A673 (cell line): ENCODE measurements around the gene ZDHHC11.

ENCODE experiments used
- EZH2 ChIP-seq: fragments of 200-600 bp; sonication (generic); IDR thresholded peaks from 2 replicates; pipeline ENCODE4 v1.6.1; 2017; ENCODE audit warnings: borderline replicate concordance, low read depth, mild to moderate bottlenecking, mixed read lengths, antibody characterized with exemption, low read length; ENCODE audit not compliant: poor library complexity, severe bottlenecking
- TF ChIP-seq, protein P1 (sequence below): fragments of 300-800, 200-600 bp; sonication (generic); conservative IDR thresholded peaks from 2 replicates; pipeline ENCODE4 v1.5.1; 2017; ENCODE audit warnings: low read depth, mild to moderate bottlenecking, antibody characterized with exemption, low read length, moderate library complexity, mixed read lengths

GRCh38 chr5:891117-891836 lies 40.5 kb upstream of the ZDHHC11 start:
- no peak for TF ChIP-seq EZH2
- TF ChIP-seq, protein P1, sequence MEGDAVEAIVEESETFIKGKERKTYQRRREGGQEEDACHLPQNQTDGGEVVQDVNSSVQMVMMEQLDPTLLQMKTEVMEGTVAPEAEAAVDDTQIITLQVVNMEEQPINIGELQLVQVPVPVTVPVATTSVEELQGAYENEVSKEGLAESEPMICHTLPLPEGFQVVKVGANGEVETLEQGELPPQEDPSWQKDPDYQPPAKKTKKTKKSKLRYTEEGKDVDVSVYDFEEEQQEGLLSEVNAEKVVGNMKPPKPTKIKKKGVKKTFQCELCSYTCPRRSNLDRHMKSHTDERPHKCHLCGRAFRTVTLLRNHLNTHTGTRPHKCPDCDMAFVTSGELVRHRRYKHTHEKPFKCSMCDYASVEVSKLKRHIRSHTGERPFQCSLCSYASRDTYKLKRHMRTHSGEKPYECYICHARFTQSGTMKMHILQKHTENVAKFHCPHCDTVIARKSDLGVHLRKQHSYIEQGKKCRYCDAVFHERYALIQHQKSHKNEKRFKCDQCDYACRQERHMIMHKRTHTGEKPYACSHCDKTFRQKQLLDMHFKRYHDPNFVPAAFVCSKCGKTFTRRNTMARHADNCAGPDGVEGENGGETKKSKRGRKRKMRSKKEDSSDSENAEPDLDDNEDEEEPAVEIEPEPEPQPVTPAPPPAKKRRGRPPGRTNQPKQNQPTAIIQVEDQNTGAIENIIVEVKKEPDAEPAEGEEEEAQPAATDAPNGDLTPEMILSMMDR, result no peak
